ENCODE results near the gene GRK2.

The GRK2 gene

DNA sequence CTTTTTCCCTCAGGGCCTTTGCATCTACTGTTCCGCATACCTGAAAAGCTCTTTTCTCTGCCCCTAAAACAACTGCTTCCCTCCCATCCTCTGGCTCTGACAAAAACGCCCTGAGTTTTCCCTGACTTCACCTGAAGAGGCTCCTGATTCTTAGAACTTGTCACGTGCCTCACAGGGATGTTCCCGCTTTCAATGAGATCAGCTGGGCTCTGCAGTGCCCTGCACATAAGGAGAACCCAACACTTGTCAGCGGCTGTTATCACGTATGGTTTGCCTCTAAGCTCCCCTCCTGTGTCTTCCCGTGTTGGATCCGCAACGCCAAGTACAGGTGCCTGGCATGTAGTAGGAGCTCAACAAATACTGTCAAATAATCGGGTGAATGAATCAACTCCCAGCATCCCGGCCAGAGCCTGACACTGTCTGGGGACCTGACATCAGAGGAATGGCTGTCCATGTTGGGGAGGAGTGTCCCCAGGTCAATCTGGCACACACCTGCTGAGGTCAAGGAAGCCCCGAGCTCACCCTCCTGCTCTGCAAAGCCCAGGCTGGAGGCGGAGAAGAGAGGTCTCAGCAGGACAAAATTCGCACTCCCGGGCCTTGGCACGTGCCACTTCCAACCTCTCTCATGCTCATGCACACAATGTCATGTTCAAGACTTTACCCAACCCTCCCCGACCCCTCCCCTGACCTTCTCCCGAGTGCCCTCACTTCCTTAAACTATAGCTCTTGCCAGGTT lies 4.2 kb upstream of the GRK2 start:
- H3K27me3 Mint-ChIP-seq, result no peaks in the 10 kb centered on the region
- DNase-seq (no peak), ATAC-seq (replicated peaks) (no peak)
- H3K36me3 Mint-ChIP-seq, result peaks cover 4 to 5% of the 10 kb centered on the region in 2 donors
- peaks cover 31 to 53% of the 10 kb centered on the region in 2 donors for H3K4me1 Mint-ChIP-seq
- peak overlapping the region; percentile 75 for H3K27ac Mint-ChIP-seq
- peak overlapping the region; percentile 68 to 81 for H3K4me3 Mint-ChIP-seq
- no peaks in the 10 kb centered on the region for H3K9me3 Mint-ChIP-seq

DNA sequence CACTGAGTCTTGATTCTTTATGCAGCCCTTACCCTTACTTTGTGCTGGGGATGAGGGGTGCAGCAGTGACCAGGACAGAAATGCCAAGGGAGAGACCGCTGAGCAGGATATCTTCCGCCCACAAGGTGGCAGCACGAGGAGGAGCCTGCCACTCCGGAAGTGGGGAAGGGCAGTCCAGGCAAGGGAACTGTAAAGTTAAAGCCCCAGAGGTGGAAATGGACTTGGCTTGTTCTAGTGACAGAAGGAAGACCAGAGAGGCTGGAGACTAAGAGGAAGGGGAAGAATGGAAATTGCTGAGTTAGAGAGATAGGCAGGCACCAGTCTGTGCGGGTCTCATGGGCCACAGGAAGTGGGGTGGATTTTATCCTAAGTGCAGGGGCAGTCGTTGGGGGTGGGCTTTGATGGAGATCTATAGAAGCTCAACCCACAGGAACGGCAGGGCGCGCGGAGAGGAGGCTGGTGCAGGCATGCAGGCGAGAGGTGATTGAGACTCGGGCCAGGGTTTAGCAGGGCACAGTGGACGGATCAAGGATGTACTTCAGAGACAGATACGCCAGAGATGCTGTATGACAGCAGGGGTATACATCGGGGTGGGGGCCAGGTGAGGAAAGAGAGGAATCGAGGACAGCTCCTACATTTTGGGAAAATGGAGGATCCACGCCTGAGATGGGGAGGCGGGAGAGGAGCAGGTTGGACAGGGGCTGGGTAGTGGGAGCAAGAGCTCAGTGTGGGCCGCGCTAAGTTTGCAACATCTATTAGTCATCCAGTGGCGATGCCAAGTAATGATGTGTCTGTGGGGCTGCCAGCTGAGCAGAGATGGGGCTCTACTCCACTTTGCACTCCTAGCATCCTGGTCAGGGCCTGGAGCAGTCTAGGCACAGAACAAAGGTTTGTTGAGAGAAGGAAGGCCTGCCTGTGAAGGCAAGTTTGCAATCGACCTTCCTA lies 3.3 kb upstream of the GRK2 start:
- peak; percentile 71 for DNase-seq
- peaks cover 36 to 62% of the 10 kb centered on the region in 2 donors for H3K4me1 Mint-ChIP-seq
- H3K9me3 Mint-ChIP-seq, result no peaks in the 10 kb centered on the region
- H3K36me3 Mint-ChIP-seq, result peaks cover 10 to 11% of the 10 kb centered on the region in 2 donors
- no peaks in the 10 kb centered on the region for H3K27me3 Mint-ChIP-seq
- H3K4me3 Mint-ChIP-seq, result peak overlapping the region; percentile 64 to 68
- peak overlapping the region; percentile 75 for H3K27ac Mint-ChIP-seq
- ATAC-seq (replicated peaks), result peak; percentile 57 to 63

DNA sequence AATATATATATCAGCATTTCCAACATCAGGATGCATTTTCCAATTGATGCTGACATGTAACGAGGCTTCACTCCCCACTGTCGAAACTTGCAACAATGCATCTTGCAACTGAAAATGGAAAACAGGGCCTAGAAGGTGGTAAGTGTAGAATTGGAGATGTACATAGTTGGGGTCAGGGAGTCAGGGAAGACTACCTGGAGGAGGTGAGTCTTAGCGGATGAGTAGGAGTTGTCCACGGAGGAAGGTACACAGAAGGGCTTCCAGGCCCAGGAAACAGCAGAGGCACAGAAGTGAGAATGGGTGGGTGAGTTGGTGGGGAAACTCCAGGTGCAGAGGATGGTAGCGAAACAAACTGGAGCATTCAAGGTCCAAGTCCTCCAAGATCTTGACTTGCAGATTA lies 2.0 kb upstream of the GRK2 start:
- ATAC-seq (replicated peaks) (no peak), DNase-seq (no peak)
- Mint-ChIP-seq H3K27ac (no peak overlapping the region), H3K36me3 (peaks cover 15 to 23% of the 10 kb centered on the region in 2 donors), H3K4me1 (peaks cover 41 to 74% of the 10 kb centered on the region in 2 donors), H3K27me3 (no peaks in the 10 kb centered on the region), H3K4me3 (no peak overlapping the region), H3K9me3 (no peaks in the 10 kb centered on the region)

DNA sequence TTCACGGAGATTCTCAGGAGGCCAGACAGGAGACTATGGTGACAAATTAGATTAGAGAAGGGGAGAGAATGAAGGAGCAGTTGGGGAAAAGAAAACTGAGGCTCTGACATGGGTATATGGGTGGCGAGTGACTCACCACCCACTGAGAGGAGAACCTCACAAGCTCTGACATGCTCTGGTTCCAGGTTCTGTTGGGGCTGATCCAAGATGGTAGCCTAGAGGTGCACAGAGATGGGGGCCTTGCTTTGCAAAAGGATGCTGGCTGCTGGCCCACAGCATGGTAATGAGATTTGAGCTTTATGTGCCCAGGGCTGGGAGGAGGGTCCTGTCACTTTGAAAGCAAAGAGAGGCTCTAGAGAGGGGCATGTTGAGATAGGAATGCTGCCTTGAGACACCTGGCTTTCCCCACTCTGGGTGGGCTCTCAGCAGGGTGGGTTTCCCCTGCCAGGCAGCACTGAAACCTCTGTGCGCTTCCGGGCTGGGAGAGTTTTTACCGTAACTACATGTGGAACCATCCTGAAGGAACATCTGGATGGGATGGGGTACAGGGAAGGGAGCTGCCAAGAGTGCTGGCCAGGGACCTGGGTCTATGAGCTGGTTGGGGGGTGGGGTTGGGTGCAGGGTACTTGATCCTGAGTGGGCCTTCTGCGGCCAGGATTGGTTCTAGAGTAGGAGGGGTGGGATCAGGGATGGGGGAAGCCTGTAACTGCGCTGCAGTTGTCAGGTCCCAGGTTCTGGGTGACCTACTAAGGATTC lies 1.2 kb upstream of the GRK2 start:
- ATAC-seq (replicated peaks) (no peak), DNase-seq (no peak)
- H3K27me3 Mint-ChIP-seq, result no peaks in the 10 kb centered on the region
- peak overlapping the region; percentile 81 for H3K27ac Mint-ChIP-seq
- peaks cover 46 to 82% of the 10 kb centered on the region in 2 donors for H3K4me1 Mint-ChIP-seq
- peak overlapping the region; percentile 0 to 52 for H3K4me3 Mint-ChIP-seq
- no peaks in the 10 kb centered on the region for H3K9me3 Mint-ChIP-seq
- H3K36me3 Mint-ChIP-seq, result peaks cover 17 to 30% of the 10 kb centered on the region in 2 donors

DNA sequence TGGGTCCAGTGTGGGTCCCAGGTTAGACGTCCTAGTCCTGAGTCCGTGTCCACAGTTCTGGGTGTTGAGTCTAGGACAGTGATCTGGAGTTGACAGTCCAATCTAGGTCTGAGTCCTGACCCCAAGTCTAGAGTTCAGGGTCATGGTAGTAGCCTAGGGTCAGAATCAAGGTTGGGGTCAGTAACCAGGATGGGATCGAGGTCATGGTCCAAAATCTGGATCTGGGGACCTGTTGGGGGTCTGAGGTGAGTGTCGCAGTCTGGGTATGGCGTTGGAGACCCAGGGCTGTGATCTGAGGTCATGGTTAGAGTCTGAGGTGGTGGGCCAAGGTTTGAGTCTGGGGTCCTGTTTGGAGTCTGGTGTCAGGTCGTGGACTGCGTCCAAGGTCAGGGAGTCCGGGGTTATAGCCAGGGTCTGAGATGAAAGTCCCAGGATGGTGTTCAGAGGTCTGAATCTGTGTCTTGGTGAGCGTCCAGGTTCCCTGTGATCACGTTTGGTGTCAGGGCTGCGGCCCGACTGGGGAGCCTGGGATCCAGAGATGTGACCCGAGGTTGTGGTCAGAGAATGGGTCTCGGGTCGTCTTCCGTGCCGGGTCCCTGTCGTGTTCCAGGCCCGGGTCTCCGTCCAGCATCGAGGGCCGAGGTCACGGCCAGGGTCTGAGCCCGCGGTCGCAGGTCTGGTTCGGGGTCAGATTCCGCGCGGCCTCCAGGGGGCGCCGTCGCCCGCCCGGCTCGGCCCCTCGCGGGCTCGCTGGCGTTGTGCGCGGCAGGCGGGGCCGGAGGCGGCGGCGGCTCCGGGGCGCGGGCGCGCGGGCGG lies 432 bp upstream of the GRK2 start:
- peak; percentile 67 for DNase-seq
- Mint-ChIP-seq H3K4me1 (peaks cover 52 to 84% of the 10 kb centered on the region in 2 donors), H3K27ac (peak overlapping the region; percentile 93), H3K9me3 (no peaks in the 10 kb centered on the region), H3K27me3 (no peaks in the 10 kb centered on the region), H3K36me3 (peaks cover 25 to 38% of the 10 kb centered on the region in 2 donors), H3K4me3 (peak overlapping the region; percentile 82 to 87)
- ATAC-seq (replicated peaks), result peak; percentile 46 to 54

DNA sequence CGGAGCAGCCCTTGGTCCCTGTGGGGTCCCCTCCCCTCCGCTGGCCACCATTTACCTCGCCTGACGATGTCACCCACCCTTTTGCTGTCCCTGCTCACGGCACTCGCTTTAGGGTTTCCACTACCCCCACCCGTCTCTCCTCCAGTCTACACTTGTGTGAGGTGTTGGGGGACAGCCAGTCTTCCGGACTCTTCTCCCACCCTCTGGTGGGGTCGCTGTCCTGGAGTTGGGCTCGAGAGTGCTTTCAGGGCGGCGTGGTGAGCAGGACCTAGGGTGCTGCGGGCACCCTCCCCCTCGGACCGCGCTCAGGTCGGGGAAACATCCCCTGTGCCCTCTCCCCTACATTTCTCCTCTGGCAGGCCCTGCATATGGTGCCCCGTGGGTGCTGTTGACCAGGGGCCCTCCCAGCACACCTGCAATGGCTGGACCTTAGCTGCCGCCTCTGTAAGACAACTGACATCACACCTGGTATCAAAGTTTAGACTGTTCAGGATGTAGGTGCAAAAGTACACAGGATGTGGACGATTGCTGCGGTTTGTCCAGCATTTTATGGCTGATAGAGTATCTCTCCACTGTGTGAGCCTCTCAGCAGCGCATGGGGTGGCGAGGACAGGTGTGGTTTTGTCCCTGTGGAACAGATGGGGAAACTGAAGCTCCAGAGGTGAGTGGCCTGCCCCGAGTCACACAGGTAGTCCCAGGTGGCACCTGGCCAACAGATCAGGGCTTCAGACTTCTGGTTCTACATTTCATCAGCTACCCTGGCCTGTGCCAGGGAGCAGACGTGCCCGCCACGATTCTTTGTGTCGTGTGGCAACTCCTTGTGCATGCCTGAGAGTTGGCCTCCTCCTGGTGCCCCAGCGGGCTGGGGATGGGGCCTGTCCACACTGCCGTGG lies 1.2 kb downstream of the GRK2 start:
- peaks cover 29 to 47% of the 10 kb centered on the region in 2 donors for H3K36me3 Mint-ChIP-seq
- DNase-seq (no peak), ATAC-seq (replicated peaks) (peak; percentile 0 to 2)

DNA sequence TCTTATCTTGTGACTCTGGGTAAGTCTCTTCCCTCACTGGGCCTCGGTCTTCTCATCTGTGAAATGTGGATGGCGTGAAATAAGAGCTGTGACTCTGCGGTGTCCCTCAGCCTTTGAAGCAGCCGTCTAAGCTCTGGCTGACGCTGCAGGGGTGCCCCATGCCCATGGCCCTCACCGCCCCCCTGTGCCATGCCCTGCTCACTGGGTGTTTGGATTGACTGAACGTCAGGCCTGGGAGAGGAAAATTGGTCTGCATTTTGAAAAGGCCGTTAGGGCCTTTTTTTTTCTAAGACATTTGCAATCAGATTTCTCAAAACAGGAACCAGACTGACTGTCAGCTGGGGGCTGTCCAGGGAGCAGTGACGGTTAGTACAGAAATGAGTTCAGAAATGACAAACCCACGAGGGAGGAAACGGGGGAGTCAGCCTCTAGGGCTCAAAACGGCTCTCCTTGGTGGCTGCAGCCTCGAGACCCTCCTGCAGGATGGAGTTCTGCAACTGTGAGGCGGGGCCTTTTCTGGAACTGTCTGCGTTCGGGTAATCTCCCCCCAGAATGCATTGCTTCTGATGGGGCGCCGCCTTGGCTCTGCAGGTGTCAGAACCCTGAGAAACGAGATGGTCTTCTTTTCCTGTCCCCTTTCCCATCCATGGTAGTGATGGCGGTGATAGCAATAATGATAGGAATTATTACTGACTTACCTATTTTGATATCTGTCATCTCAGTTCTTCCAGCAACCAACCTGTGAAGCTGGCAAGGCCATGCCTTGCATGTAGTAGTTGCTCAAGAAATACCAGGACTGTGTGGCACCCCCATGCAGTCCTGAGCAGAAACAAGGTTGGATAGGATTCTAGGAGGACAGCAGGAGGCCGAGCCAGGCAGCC lies 2.0 kb downstream of the GRK2 start:
- DNase-seq (peak; percentile 86), ATAC-seq (replicated peaks) (peak; percentile 75 to 77)
- Mint-ChIP-seq H3K27ac (peak overlapping the region; percentile 99), H3K36me3 (peaks cover 29 to 51% of the 10 kb centered on the region in 2 donors), H3K4me1 (peaks cover 62 to 88% of the 10 kb centered on the region in 2 donors), H3K9me3 (no peaks in the 10 kb centered on the region), H3K27me3 (no peaks in the 10 kb centered on the region), H3K4me3 (peak overlapping the region; percentile 93 to 99)

More for the DNA sequence above, 1.2 kb downstream of the GRK2 start:
- H3K27me3 Mint-ChIP-seq, result no peaks in the 10 kb centered on the region
- H3K4me1 Mint-ChIP-seq, result peaks cover 61 to 88% of the 10 kb centered on the region in 2 donors
- peak overlapping the region; percentile 93 to 99 for H3K4me3 Mint-ChIP-seq
- H3K9me3 Mint-ChIP-seq, result no peaks in the 10 kb centered on the region
- peak overlapping the region; percentile 99 for H3K27ac Mint-ChIP-seq

DNA sequence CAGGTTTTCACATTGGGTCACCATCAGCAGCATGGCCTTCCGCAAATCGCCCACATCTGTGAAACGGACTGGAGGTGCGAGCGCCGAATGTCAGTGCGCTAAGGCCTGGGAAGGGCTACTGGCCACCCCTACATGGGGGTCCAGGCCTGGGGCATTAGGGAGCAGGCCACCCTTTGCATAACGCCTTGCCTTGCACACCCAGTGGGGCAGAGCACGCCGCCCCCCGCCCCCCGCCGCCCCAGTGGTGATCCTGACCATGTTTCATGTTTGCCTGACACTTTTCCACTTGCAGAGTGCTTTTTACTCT lies 2.6 kb downstream of the GRK2 start:
- H3K27me3 Mint-ChIP-seq, result no peaks in the 10 kb centered on the region
- peaks cover 29 to 52% of the 10 kb centered on the region in 2 donors for H3K36me3 Mint-ChIP-seq
- peaks cover 65 to 91% of the 10 kb centered on the region in 2 donors for H3K4me1 Mint-ChIP-seq
- peak overlapping the region; percentile 93 to 99 for H3K4me3 Mint-ChIP-seq
- no peak for DNase-seq
- peak overlapping the region; percentile 99 for H3K27ac Mint-ChIP-seq
- no peak for ATAC-seq (replicated peaks)
- H3K9me3 Mint-ChIP-seq, result no peaks in the 10 kb centered on the region

DNA sequence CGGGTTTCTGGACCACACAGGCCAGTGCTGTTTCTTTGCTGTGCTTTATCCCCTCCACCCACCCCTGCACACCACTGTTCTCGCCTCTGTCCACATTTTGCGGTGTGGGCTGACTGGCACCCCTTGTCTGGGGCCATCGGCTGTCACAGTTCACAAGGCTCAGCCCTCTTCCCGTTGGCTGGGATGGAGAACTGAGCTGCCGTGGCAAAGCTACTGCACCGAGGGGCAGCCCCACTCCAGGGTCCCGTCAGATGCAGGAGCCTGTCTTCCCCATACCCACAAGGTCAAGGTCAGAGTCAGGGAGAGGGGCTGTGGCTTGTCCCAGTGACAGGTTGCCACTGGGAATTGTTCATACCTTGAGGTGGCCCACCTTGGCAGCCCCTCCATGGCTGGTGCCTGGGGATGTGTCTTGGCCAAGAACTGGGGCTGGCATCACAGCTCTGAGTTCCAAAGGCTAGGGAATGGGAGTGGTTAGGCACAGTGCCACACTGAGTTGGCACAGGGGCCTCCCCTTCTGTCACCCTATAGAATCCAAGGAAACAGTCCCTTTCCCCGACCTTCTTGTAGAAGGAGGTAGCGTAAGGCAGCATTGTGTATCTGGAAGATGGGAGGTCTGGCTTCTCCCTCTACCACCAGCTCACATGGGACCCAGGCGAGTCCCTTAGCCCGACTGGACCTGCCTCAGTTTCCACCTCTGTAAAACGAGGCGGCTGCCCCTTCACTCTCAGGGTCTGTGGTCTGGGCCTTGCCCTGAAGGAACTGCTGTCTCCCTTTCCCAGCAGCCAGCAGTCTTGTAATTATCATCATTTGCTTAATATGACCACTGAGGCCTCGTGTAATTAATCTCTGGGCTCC lies 3.4 kb downstream of the GRK2 start:
- Mint-ChIP-seq H3K36me3 (peaks cover 32 to 57% of the 10 kb centered on the region in 2 donors), H3K4me1 (peaks cover 65 to 91% of the 10 kb centered on the region in 2 donors), H3K4me3 (peak overlapping the region; percentile 93 to 99), H3K27me3 (no peaks in the 10 kb centered on the region), H3K27ac (peak overlapping the region; percentile 92), H3K9me3 (no peaks in the 10 kb centered on the region)
- ATAC-seq (replicated peaks) (no peak), DNase-seq (no peak)

DNA sequence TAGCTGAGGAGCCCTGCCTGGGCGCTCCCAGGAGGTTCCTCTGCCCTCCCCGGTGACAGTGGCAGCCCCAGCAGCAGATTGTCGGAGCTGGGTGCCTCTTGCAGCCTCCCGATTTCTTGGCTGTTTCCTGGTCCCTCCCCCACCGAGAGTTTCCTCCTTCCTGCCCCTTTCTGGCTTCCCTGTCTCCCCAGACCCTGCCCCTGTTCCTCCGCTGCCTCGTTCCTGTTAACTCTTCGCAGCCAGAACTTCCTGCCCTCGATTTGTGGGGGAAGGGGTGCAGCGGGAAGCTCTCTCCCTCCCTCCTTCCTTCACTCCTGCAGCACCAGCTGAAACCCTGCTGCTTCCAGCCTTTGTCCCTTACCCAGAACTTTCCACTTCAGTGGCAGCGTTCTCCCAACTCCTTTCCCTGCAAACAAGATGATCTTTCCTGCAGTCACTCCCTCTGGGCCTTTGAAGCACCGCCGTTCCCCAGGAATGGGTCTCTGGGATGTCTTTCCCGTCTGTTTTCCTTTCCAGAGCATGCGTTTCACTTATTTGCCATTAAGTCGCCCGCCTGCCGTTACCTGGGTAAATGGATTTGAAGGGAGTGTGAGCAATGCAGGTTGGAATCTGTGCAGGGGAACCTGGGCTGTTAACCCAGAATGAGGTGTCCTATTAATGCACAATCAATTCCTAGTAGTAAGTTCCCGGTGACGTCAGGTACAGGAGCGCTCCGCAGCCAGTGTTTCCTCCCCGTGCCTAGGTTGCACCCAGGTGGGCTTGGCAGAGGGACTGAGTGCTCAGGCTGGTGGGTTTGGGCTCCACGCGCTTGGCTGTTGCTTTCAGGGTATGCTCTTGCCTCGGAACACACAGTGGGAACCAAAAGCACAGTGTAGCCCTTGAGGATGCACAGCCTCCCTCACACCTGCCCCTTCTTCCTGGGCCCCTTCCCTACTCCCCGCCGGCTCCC lies 4.3 kb downstream of the GRK2 start:
- Mint-ChIP-seq H3K4me1 (peaks cover 67 to 91% of the 10 kb centered on the region in 2 donors), H3K4me3 (peak overlapping the region; percentile 93 to 99), H3K9me3 (no peaks in the 10 kb centered on the region), H3K36me3 (peaks cover 38 to 61% of the 10 kb centered on the region in 2 donors), H3K27me3 (no peaks in the 10 kb centered on the region), H3K27ac (peak overlapping the region; percentile 92)
- DNase-seq (no peak), ATAC-seq (replicated peaks) (no peak)
